H1 (cell line): ENCODE results near the gene DOCK1. TPM values are rescaled to one million over a fixed set of nuclear protein-coding genes. Genes with fewer than 3 reads are reported as not detected.

Experiments used
- CTCF ChIA-PET: fragments of 300-600 bp; sonication (Branson Sonifier 250); formaldehyde crosslinking; loops from one replicate; lab custom pipeline; 2021; ENCODE audit not compliant: partially characterized antibody; lab: Charles Lee
- POLR2A ChIA-PET: fragments of 300-600 bp; sonication (Branson Sonifier 250); formaldehyde crosslinking; loops from one replicate; lab custom pipeline; 2021; ENCODE audit warnings: inconsistent platforms; ENCODE audit not compliant: partially characterized antibody; lab: Charles Lee
- DNase-seq, 2 experiments: peaks; one replicate each; pipeline versions ENCODE4 v3.0.0 to v3.0.0-alpha.2; 2010 to 2022; ENCODE audit warnings: low spot score in 2 of 2, low read depth in 1 of 2, mixed read lengths in 1 of 2
- FAIRE-seq: peaks from 2 replicates; lab custom pipeline; 2011; peaks lifted over from hg19 to GRCh38; lab: Jason Lieb, UNC
- H2AFZ ChIP-seq: 2 replicates; pipeline ENCODE4 v1.8.1; 2012; ENCODE audit warnings: low read length, inconsistent platforms
- H2AK5ac ChIP-seq: 2 replicates; pipeline ENCODE4 v1.6.1; 2013; ENCODE audit warnings: low read depth, low read length
- H2BK120ac ChIP-seq: replicated peaks from 2 replicates; pipeline ENCODE3; 2013; ENCODE audit warnings: low read depth, low read length, inconsistent platforms
- H2BK12ac ChIP-seq: 2 replicates; pipeline ENCODE4 v1.6.1; 2013; ENCODE audit warnings: low read depth, low read length
- H2BK15ac ChIP-seq: 2 replicates; pipeline ENCODE4 v1.6.1; 2013; ENCODE audit warnings: low read length
- H2BK20ac ChIP-seq: 2 replicates; pipeline ENCODE4 v1.6.1; 2013; ENCODE audit warnings: low read length
- H2BK5ac ChIP-seq: 2 replicates; pipeline ENCODE4 v1.6.1; 2013; ENCODE audit warnings: low read depth, low read length
- H3K14ac ChIP-seq: 2 replicates; pipeline ENCODE4 v1.6.1; 2013; ENCODE audit warnings: inconsistent platforms; ENCODE audit not compliant: insufficient read length
- H3K18ac ChIP-seq: 2 replicates; pipeline ENCODE4 v1.6.1; 2013; ENCODE audit warnings: low read length; ENCODE audit errors: extremely low read depth
- H3K23ac ChIP-seq: 2 replicates; pipeline ENCODE4 v1.6.1; 2013; ENCODE audit warnings: inconsistent platforms; ENCODE audit not compliant: insufficient read length
- H3K23me2 ChIP-seq: 2 replicates; pipeline ENCODE4 v1.6.1; 2013; ENCODE audit warnings: low read depth, low read length
- H3K27ac ChIP-seq: 2 replicates; pipeline ENCODE4 v1.6.1; 2011; ENCODE audit warnings: low read depth, low read length, inconsistent platforms
- H3K27me3 ChIP-seq, 4 experiments: replicated peaks in 1 of 4; 1 replicate in 1 of 4; 2 replicates in 3 of 4; pipeline versions ENCODE4 v1.6.1 to v1.8.1; 2011 to 2013; ENCODE audit warnings: low read length in 3 of 4, mild to moderate bottlenecking in 3 of 4, inconsistent platforms in 2 of 4, mixed read lengths in 2 of 4, moderate library complexity in 1 of 4; ENCODE audit not compliant: control insufficient read depth in 3 of 4, insufficient read depth in 3 of 4; ENCODE audit errors: extremely low read depth in 1 of 4
- H3K36me3 ChIP-seq, 4 experiments: 2 replicates each; pipeline versions ENCODE4 v1.6.1 to v1.8.1; 2011 to 2013; ENCODE audit warnings: mild to moderate bottlenecking in 4 of 4, low read length in 3 of 4, moderate library complexity in 2 of 4, control low read depth in 1 of 4, inconsistent platforms in 1 of 4; ENCODE audit not compliant: insufficient read depth in 4 of 4, control insufficient read depth in 2 of 4
- H3K4ac ChIP-seq: replicated peaks from 2 replicates; pipeline ENCODE3; 2013; ENCODE audit warnings: low read length, low read depth, mixed read lengths, inconsistent platforms; ENCODE audit not compliant: insufficient read length
- H3K4me1 ChIP-seq, 4 experiments: replicated peaks in 1 of 4; 1 replicate in 1 of 4; 2 replicates in 3 of 4; pipeline versions ENCODE4 v1.6.1 to v1.8.1; 2011 to 2013; ENCODE audit warnings: low read length in 3 of 4, inconsistent platforms in 2 of 4, mixed read lengths in 1 of 4; ENCODE audit not compliant: insufficient read depth in 4 of 4, control insufficient read depth in 3 of 4
- H3K4me2 ChIP-seq, 2 experiments: 2 replicates each; pipeline versions ENCODE4 v1.6.1 to v1.8.1; 2011 to 2013; ENCODE audit warnings: low read depth in 2 of 2, low read length in 2 of 2, control low read depth in 1 of 2, inconsistent platforms in 1 of 2, mild to moderate bottlenecking in 1 of 2; ENCODE audit not compliant: insufficient read depth in 1 of 2
- H3K4me3 ChIP-seq, 4 experiments: fragments of 200-600, 300-600 bp in 1 of 4; sonication (generic), shearing (Covaris generic), sonication (Bioruptor Twin) in 1 of 4; 2 replicates each; pipeline versions ENCODE4 v1.5.1 to v1.8.1; 2011 to 2016; ENCODE audit warnings: low read length in 4 of 4, low read depth in 3 of 4, control low read depth in 2 of 4, inconsistent platforms in 2 of 4, mild to moderate bottlenecking in 2 of 4, mixed read lengths in 1 of 4, moderate library complexity in 1 of 4; ENCODE audit not compliant: insufficient read depth in 2 of 4; ENCODE audit errors: extremely low read depth in 1 of 4
- H3K56ac ChIP-seq: replicated peaks from 2 replicates; pipeline ENCODE3; 2013; ENCODE audit warnings: low read depth, mild to moderate bottlenecking, mixed read lengths, low read length, inconsistent platforms; ENCODE audit not compliant: insufficient read length
- H3K79me1 ChIP-seq: 2 replicates; pipeline ENCODE4 v1.6.1; 2013; ENCODE audit warnings: low read depth, low read length, control low read depth
- H3K79me2 ChIP-seq, 2 experiments: 2 replicates each; pipeline versions ENCODE4 v1.6.1 to v1.8.1; 2012 to 2013; ENCODE audit warnings: low read length in 2 of 2, mild to moderate bottlenecking in 2 of 2, inconsistent platforms in 1 of 2; ENCODE audit not compliant: insufficient read depth in 2 of 2, control insufficient read depth in 1 of 2
- H3K9ac ChIP-seq, 4 experiments: replicated peaks in 1 of 4; 1 replicate in 1 of 4; 2 replicates in 3 of 4; pipeline versions ENCODE4 v1.6.1 to v1.8.1; 2011 to 2013; ENCODE audit warnings: low read depth in 3 of 4, low read length in 3 of 4, control low read depth in 2 of 4, mild to moderate bottlenecking in 2 of 4, moderate library complexity in 2 of 4, inconsistent platforms in 1 of 4; ENCODE audit errors: extremely low read depth in 1 of 4
- H3K9me3 ChIP-seq, 2 experiments: 2 replicates each; pipeline versions ENCODE4 v1.6.1 to v1.8.1; 2012 to 2013; ENCODE audit warnings: mild to moderate bottlenecking in 2 of 2, moderate library complexity in 2 of 2, control low read depth in 1 of 2, inconsistent platforms in 1 of 2, low read depth in 1 of 2, low read length in 1 of 2, mixed read lengths in 1 of 2; ENCODE audit not compliant: insufficient read depth in 2 of 2
- H4K20me1 ChIP-seq, 2 experiments: replicated peaks in 1 of 2; 2 replicates each; pipeline versions ENCODE3 to v1.8.1; 2011 to 2013; ENCODE audit warnings: inconsistent platforms in 2 of 2, low read length in 2 of 2, mild to moderate bottlenecking in 1 of 2; ENCODE audit not compliant: insufficient read depth in 2 of 2, control insufficient read depth in 1 of 2
- H4K5ac ChIP-seq: 2 replicates; pipeline ENCODE4 v1.6.1; 2013; ENCODE audit warnings: low read length, low read depth, mixed read lengths, inconsistent platforms; ENCODE audit not compliant: insufficient read length
- H4K8ac ChIP-seq: 2 replicates; pipeline ENCODE4 v1.8.0; 2013; ENCODE audit warnings: mild to moderate bottlenecking, moderate library complexity, low read length, inconsistent platforms; ENCODE audit not compliant: insufficient read depth; ENCODE audit errors: extremely low read depth
- H4K91ac ChIP-seq: replicated peaks from 2 replicates; pipeline ENCODE3; 2013; ENCODE audit warnings: low read length, mixed read lengths, inconsistent platforms; ENCODE audit not compliant: insufficient read length
- ATF3 ChIP-seq: IDR thresholded peaks from 2 replicates; pipeline ENCODE4 v1.6.1; 2011; ENCODE audit warnings: low read depth, mild to moderate bottlenecking, low read length; ENCODE audit not compliant: insufficient read depth
- BCL11A ChIP-seq, 2 experiments: IDR thresholded peaks; one replicate each; pipeline ENCODE4 v1.6.1; 2011; ENCODE audit warnings: low read depth in 2 of 2, low read length in 2 of 2, mild to moderate bottlenecking in 2 of 2
- CEBPB ChIP-seq: IDR thresholded peaks from 2 replicates; pipeline ENCODE4 v1.6.1; 2012; ENCODE audit warnings: low read depth, low read length
- CTCF ChIP-seq, 3 experiments: IDR thresholded peaks; 1 replicate in 2 of 3; 2 replicates in 1 of 3; pipeline versions ENCODE4 v1.5.1 to v1.6.1; 2011; ENCODE audit warnings: low read length in 3 of 3, mild to moderate bottlenecking in 3 of 3, inconsistent platforms in 2 of 3, low read depth in 1 of 3, moderate library complexity in 1 of 3; ENCODE audit not compliant: insufficient read depth in 1 of 3; ENCODE audit errors: control extremely low read depth in 1 of 3
- NRF1 ChIP-seq: IDR thresholded peaks from 2 replicates; pipeline ENCODE4 v1.6.1; 2011; ENCODE audit warnings: mild to moderate bottlenecking, low read depth, low read length, improper control_type of control experiment
- PHF8 ChIP-seq: fragments of 200-600 bp; sonication (generic); conservative IDR thresholded peaks from 2 replicates; pipeline ENCODE4 v1.7.1; 2012; ENCODE audit warnings: low read depth, mild to moderate bottlenecking, inconsistent platforms, low read length, moderate library complexity
- SAP30 ChIP-seq: fragments of 300-600 bp; sonication (generic); IDR thresholded peaks from 2 replicates; pipeline ENCODE4 v1.7.1; 2012; ENCODE audit warnings: low read length, moderate library complexity, mild to moderate bottlenecking, inconsistent platforms; ENCODE audit not compliant: insufficient read depth, insufficient replicate concordance
- TAF7 ChIP-seq: optimal IDR thresholded peaks from 2 replicates; pipeline ENCODE3; 2011; ENCODE audit warnings: low read depth, mild to moderate bottlenecking, inconsistent platforms, low read length, moderate library complexity, borderline replicate concordance
- TCF12 ChIP-seq: IDR thresholded peaks from 2 replicates; pipeline ENCODE4 v1.6.1; 2011; ENCODE audit warnings: low read depth, mild to moderate bottlenecking, low read length
- WGBS, 2 experiments: shearing (Covaris generic) in 1 of 2; methylation state at CpG; one replicate each; pipeline versions ENCODE4 v1.1.6 to v1.1.7; 2013 to 2015; ENCODE audit warnings: low lambda C conversion rate in 2 of 2, mixed read lengths in 2 of 2, inconsistent platforms in 1 of 2, low coverage in 1 of 2, missing lambda C conversion rate in 1 of 2; ENCODE audit not compliant: insufficient replicate concordance in 2 of 2, insufficient coverage in 1 of 2, insufficient read length in 1 of 2; ENCODE audit errors: extremely low coverage in 1 of 2, missing lambda C conversion rate in 1 of 2; 5-methylcytosine and 5-hydroxymethylcytosine counted together
- polyA plus RNA-seq, 7 experiments: library from polyadenylated mRNA; depleted of rRNA in 3 of 7; stranded (reverse) in 5 of 7; unstranded in 2 of 7; fragments of >200 nt in 5 of 7; fragments of 200-250 nt in 2 of 7; gene quantifications; 1 replicate in 5 of 7; 2 replicates in 1 of 7; 4 replicates in 1 of 7; pipeline versions ENCODE4 v1.2.1 to v1.2.3, GENCODE V29; 2011 to 2013; ENCODE audit warnings: missing spikeins in 2 of 7, mixed read lengths in 2 of 7
- total RNA-seq: library from RNA; stranded (reverse); fragmentation: NEBNext Ultra II Directional; extraction: Animal tissue kit (Norgen Biotek cat#: 25700); gene quantifications from 2 replicates; pipeline ENCODE4 v1.2.1, GENCODE V29; 2021

Gene DOCK1
- total and polyA plus RNA-seq, 2 of the 8 experiments (the other 6 are each of a cell fraction or from before 2014, with no cell fraction given) = 11.6 to 53.0 TPM

- 96% methylated on average over 9 of the region's 9 CpGs; no CpG with 5 or more reads in 1 of the 2 experiments for WGBS, 2 experiments
- H3K18ac ChIP-seq = no peak overlapping the region
- no peak overlapping the region for H2BK20ac ChIP-seq
- no peaks in the 10 kb centered on the region; a peak in 1 of 4 replicates for H3K79me2 ChIP-seq
- H4K8ac ChIP-seq = no peak overlapping the region; the same call in 1 of the 2 replicates
- H2BK120ac ChIP-seq = no peak overlapping the region
- H3K27me3 ChIP-seq = no peaks in the 10 kb centered on the region
- no peak overlapping the region for H2AK5ac ChIP-seq
- no peak overlapping the region for H4K91ac ChIP-seq
- H4K20me1 ChIP-seq = peaks cover 5 to 6% of the 10 kb centered on the region in 2 experiments
- H3K4me1 ChIP-seq = 0 out of 7 replicates have a peak, but pooled peaks cover 0 to 2% (median 0%) of the 10 kb centered on the region in 4 experiments
- peaks cover 0 to 24% (median 12%) of the 10 kb centered on the region in 4 experiments; a peak in 7 of 8 replicates for H3K36me3 ChIP-seq
- no peak for DNase-seq
- POLR2A ChIA-PET = no interaction called here
- H4K5ac ChIP-seq = no peak overlapping the region
- no peak overlapping the region for H3K27ac ChIP-seq
- H3K4me2 ChIP-seq = no peak overlapping the region
- peaks cover 5% of the 10 kb centered on the region for H3K79me1 ChIP-seq
- no peak overlapping the region for H2BK15ac ChIP-seq
- no peak overlapping the region for H3K4me3 ChIP-seq
- H3K23me2 ChIP-seq = no peaks in the 10 kb centered on the region
- no peak for FAIRE-seq
- no peaks in the 10 kb centered on the region for H3K9me3 ChIP-seq
- H2BK5ac ChIP-seq = peak overlapping the region; percentile 24; the same call in 1 of the 2 replicates
- no peak overlapping the region for H2BK12ac ChIP-seq
- no peak overlapping the region for H3K14ac ChIP-seq
- no peak overlapping the region for H3K4ac ChIP-seq
- no peak overlapping the region for H2AFZ ChIP-seq
- CTCF ChIA-PET = no interaction called here
- H3K56ac ChIP-seq = no peak overlapping the region
- H3K9ac ChIP-seq = no peak overlapping the region
- no peak overlapping the region for H3K23ac ChIP-seq
- TF ChIP-seq SAP30 (no peak), BCL11A (IDR thresholded peaks at IDR 0.05; ENCODE audit: low read depth in 2 of 2, low read length in 2 of 2) (no peak), CTCF (IDR thresholded peaks at IDR 0.05; ENCODE audit: control extremely low read depth in 1 of 3, insufficient read depth in 1 of 3, low read depth in 1 of 3, low read length in 3 of 3) (no peak), ATF3 (no peak), NRF1 (no peak), PHF8 (no peak), TAF7 (no peak), CEBPB (no peak), TCF12 (no peak)
Observed at GRCh38 chr10:127003032-127003685, 97.9 kb downstream of the DOCK1 start.
